AG09309 (cell line): ENCODE results near the gene TRAF3IP3.
A peak's percentile ranks its signal among the peaks of the same experiment; 100 is the strongest.

Experiments
- DNase-seq: peaks from one replicate; pipeline ENCODE4 v3.0.0-alpha.2; 2010; ENCODE audit warnings: low read depth
- H3K4me3 ChIP-seq: 2 replicates; pipeline ENCODE4 v1.5.1; 2011; ENCODE audit warnings: mild to moderate bottlenecking, low read depth, low read length, moderate library complexity; ENCODE audit not compliant: control insufficient read depth
- CTCF ChIP-seq: IDR thresholded peaks from 2 replicates; pipeline ENCODE4 v1.5.1; 2011; ENCODE audit warnings: mild to moderate bottlenecking, low read depth, low read length, inconsistent platforms; ENCODE audit not compliant: insufficient read depth, control insufficient read depth; ENCODE audit errors: missing control alignments

TRAF3IP3 gene

GRCh38 chr1:209807509-209807908, 51.7 kb downstream of the TRAF3IP3 start:
- no peak overlapping the region for H3K4me3 ChIP-seq
- DNase-seq = no peak
- no peak for TF ChIP-seq CTCF

- no peak overlapping the region for H3K4me3 ChIP-seq
- TF ChIP-seq CTCF = no peak
Observed at GRCh38 chr1:209808059-209808581, 52.3 kb downstream of the TRAF3IP3 start.

GRCh38 chr1:209809611-209810010, 53.8 kb downstream of the TRAF3IP3 start:
- DNase-seq = no peak
- TF ChIP-seq CTCF = no peak
- H3K4me3 ChIP-seq = no peak overlapping the region

More at GRCh38 chr1:209808059-209808581, 52.3 kb downstream of the TRAF3IP3 start:
- DNase-seq = peak; percentile 93

- TF ChIP-seq CTCF = no peak
- no peak overlapping the region for H3K4me3 ChIP-seq
- no peak for DNase-seq
Observed at GRCh38 chr1:209810783-209811182, 54.9 kb downstream of the TRAF3IP3 start.

- no peak for TF ChIP-seq CTCF
Observed at GRCh38 chr1:209813902-209814301, 58.0 kb downstream of the TRAF3IP3 start.

GRCh38 chr1:209815490-209815889, 59.6 kb downstream of the TRAF3IP3 start:
- H3K4me3 ChIP-seq = no peak overlapping the region
- no peak for TF ChIP-seq CTCF
- no peak for DNase-seq

More at GRCh38 chr1:209813902-209814301, 58.0 kb downstream of the TRAF3IP3 start:
- no peak overlapping the region for H3K4me3 ChIP-seq
- no peak for DNase-seq

- no peak for TF ChIP-seq CTCF
- no peak for DNase-seq
- H3K4me3 ChIP-seq = no peak overlapping the region
Observed at GRCh38 chr1:209815931-209816341, 60.1 kb downstream of the TRAF3IP3 start.
